ENCODE data around the gene TMED9.

The TMED9 gene

DNA sequence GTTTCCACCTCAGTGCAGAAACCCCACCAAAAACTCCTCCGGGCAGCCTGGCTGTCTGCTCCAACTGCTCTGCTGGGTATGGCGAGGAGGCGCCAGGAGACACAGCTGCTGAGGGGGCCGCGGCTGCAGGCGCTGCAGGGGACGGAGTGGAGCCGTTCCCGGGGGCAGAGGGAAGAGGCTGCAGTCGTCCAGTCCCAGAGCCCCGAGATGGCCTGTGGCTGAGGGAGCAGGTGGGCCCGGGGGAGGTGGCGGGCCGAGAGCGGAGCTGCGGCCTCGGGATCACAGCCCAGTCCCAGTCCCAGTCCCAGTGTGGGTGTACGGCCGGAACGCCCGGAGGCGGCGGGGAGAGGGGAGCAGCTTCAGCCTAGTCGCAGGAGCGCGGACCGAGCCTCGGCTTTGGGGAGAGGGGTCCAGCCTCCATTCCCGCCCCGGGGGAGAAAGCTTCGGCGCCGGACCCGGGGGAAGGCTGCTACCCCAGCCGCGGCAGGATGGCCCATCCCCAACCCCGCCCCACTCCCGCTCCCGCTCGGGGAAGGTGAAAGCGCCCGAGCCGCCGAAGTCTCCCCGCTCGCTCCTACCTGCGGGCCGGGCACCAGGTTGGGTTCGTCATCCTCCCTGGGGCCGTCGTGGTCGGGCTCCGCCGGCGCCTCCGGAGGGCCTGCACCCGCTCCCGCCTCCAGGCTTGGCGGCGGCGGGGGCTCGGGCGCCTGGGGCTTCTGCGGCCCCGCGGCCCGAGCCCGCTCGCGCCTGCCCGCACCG lies 38.2 kb upstream of the TMED9 start:
- TF ChIP-seq FOXP2 (optimal IDR thresholded peaks at IDR 0.05; ENCODE audit: borderline replicate concordance, extremely low read depth, extremely low read length, insufficient read depth): no peak
- TF ChIP-seq REST (IDR thresholded peaks at IDR 0.05; ENCODE audit: insufficient read depth in 1 of 2, low read depth in 2 of 2, low read length in 2 of 2): no peak
- no peak for TF ChIP-seq SIN3A (IDR thresholded peaks at IDR 0.05; ENCODE audit: borderline replicate concordance, insufficient read depth, low read length)
- no peak for TF ChIP-seq POLR2AphosphoS5 (IDR thresholded peaks at IDR 0.05; ENCODE audit: low read depth, low read length)
- TF ChIP-seq TAF1 (IDR thresholded peaks at IDR 0.05; ENCODE audit: borderline replicate concordance, insufficient read depth, low read length): no peak

- TF ChIP-seq SIN3A (IDR thresholded peaks at IDR 0.05; ENCODE audit: borderline replicate concordance, insufficient read depth, low read length) (peak; percentile 35; the same call in 1 of the 2 replicates), FOXP2 (optimal IDR thresholded peaks at IDR 0.05; ENCODE audit: borderline replicate concordance, extremely low read depth, extremely low read length, insufficient read depth) (peak; percentile 78), POLR2AphosphoS5 (IDR thresholded peaks at IDR 0.05; ENCODE audit: low read depth, low read length) (peak; percentile 40; the same call in 1 of the 2 replicates), REST (IDR thresholded peaks at IDR 0.05; ENCODE audit: insufficient read depth in 1 of 2, low read depth in 2 of 2, low read length in 2 of 2) (no peak)
Measured at GRCh38 chr5:177554474-177555111, 37.4 kb upstream of the TMED9 start, which contains the start of gene FAM193B. FAM193B (minus strand) TSS chr5:177554563; CDS start chr5:177554458, 105 bp downstream.

GRCh38 chr5:177555228-177555627 lies 36.8 kb upstream of the TMED9 start:
- TF ChIP-seq FOXP2 (optimal IDR thresholded peaks at IDR 0.05; ENCODE audit: borderline replicate concordance, extremely low read depth, extremely low read length, insufficient read depth): no peak

DNA sequence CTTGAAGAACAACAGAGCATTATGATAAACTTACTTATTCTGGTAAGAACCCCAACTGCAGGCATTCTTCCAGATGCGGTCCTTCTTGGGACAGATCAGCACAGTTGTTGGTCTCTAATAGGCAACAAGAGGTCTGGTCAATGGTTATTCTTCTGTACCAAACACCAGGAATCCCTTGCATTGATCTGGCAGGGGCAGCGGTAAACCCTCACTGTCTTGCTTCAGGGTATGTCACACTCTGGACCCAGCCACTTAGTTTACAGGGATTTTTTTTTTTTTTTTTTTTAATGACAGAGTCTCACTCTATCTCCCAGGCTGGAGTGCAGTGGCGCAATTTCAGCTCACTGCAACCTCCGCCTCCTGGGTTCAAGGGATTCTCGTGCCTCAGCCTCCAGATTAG lies 36.3 kb upstream of the TMED9 start:
- TF ChIP-seq FOXP2 (optimal IDR thresholded peaks at IDR 0.05; ENCODE audit: borderline replicate concordance, extremely low read depth, extremely low read length, insufficient read depth) (no peak), REST (IDR thresholded peaks at IDR 0.05; ENCODE audit: insufficient read depth in 1 of 2, low read depth in 2 of 2, low read length in 2 of 2) (no peak), POLR2AphosphoS5 (IDR thresholded peaks at IDR 0.05; ENCODE audit: low read depth, low read length) (no peak), SIN3A (IDR thresholded peaks at IDR 0.05; ENCODE audit: borderline replicate concordance, insufficient read depth, low read length) (no peak)

GRCh38 chr5:177557041-177557647 lies 34.9 kb upstream of the TMED9 start:
- TF ChIP-seq REST (IDR thresholded peaks at IDR 0.05; ENCODE audit: insufficient read depth in 1 of 2, low read depth in 2 of 2, low read length in 2 of 2) (no peak), TAF1 (IDR thresholded peaks at IDR 0.05; ENCODE audit: borderline replicate concordance, insufficient read depth, low read length) (no peak), SIN3A (IDR thresholded peaks at IDR 0.05; ENCODE audit: borderline replicate concordance, insufficient read depth, low read length) (no peak), FOXP2 (optimal IDR thresholded peaks at IDR 0.05; ENCODE audit: borderline replicate concordance, extremely low read depth, extremely low read length, insufficient read depth) (no peak), POLR2AphosphoS5 (IDR thresholded peaks at IDR 0.05; ENCODE audit: low read depth, low read length) (no peak)
